PFSK-1 (cell line): ENCODE results near the gene ICOS.

Source experiments
- POLR2AphosphoS5 ChIP-seq: IDR thresholded peaks from 2 replicates; pipeline ENCODE4 v1.6.1; 2012; ENCODE audit warnings: low read depth, mild to moderate bottlenecking, control low read depth, low read length, moderate library complexity
- REST ChIP-seq, 2 experiments: IDR thresholded peaks; 2 replicates each; pipeline versions ENCODE4 v1.6.1 to v1.8.0; 2011 to 2012; ENCODE audit warnings: low read depth in 2 of 2, low read length in 2 of 2, control low read depth in 1 of 2, inconsistent platforms in 1 of 2, mild to moderate bottlenecking in 1 of 2, moderate library complexity in 1 of 2; ENCODE audit not compliant: insufficient read depth in 1 of 2
- SIN3A ChIP-seq: IDR thresholded peaks from 2 replicates; pipeline ENCODE4 v1.6.1; 2012; ENCODE audit warnings: mild to moderate bottlenecking, low read length, moderate library complexity, borderline replicate concordance; ENCODE audit not compliant: insufficient read depth
- TAF1 ChIP-seq: IDR thresholded peaks from 2 replicates; pipeline ENCODE4 v1.6.1; 2012; ENCODE audit warnings: low read length, control low read depth, borderline replicate concordance; ENCODE audit not compliant: insufficient read depth

DNA sequence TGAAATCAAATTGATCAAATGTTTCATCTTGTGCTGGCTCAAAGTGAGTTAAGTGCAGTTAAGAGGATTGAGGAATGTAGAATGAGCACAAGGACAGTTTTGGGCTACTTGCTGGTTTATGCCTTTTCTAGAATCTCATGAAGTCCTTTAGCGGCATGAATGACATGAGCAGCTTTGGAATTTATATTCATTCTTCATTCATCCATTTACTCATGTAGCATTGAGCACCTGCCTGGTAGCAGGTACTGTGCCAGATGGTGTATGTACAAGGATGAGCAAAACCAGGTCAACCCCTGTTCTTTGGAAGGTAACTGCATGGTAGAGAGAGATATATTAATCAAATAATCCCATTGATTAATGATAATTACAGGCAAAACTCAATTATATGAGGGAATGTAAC, 1.2 kb downstream of the ICOS start:
- no peak for TF ChIP-seq REST (IDR thresholded peaks at IDR 0.05; ENCODE audit: insufficient read depth in 1 of 2, low read depth in 2 of 2, low read length in 2 of 2)
- no peak for TF ChIP-seq POLR2AphosphoS5
- no peak for TF ChIP-seq TAF1
- TF ChIP-seq SIN3A: no peak
